ENCODE measurements around the gene AP3D1.

DNA sequence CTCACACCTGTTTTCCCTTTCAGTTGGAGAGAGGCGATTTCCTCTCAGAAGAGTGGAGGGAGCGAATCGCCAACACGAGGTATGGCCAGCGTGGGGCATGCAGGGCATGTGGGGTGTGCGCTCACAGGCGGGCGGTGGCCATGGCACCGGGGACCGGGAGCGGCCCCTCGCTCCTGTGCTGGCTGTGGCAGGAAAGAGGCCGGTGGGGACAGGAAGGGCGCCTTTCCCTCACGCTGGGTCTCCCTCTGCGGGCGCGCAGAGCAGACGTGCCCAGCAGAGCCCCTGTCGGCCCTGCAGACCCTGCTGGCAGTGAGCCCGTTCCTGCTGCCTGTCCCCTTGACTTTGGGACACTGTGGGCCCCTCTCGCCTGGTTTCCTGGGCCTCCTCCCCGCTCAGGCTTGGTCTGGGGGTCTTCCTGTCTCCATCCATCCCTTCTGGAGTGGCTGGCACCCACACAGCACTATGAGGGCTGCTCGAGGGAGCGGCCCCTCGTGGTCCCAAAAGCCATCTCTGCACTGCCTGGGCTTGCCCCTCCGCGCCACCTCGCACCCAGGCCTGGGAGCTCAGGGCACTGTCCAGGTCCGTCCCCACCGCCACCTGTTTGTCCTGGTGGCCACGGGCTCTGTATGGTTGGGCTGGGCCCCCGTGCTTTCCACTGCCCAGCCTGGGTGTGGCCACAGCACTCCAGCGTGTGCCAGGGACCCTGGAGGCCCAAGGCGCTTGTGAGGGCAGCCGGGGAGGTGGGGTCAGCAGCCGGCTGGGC lies 48.7 kb upstream of the AP3D1 start:
- TF ChIP-seq CTCF (IDR thresholded peaks at IDR 0.05 in 8 of 11, conservative IDR thresholded peaks at IDR 0.05 in 3 of 11) (no peak), POLR2A (IDR thresholded peaks at IDR 0.05) (no peak)

Data from spleen (tissue), 7 donors.